NCI-H524 treated with DMSO at 0.1 percent for 48 hours (cell line): ENCODE results near the gene HOXD12.
A peak's percentile ranks its signal among the peaks of the same experiment; 100 is the strongest.

Experiments
- DNase-seq: peaks from one replicate; lab custom pipeline; 2025; lab: John Stamatoyannopoulos, UW

Gene HOXD12

DNA sequence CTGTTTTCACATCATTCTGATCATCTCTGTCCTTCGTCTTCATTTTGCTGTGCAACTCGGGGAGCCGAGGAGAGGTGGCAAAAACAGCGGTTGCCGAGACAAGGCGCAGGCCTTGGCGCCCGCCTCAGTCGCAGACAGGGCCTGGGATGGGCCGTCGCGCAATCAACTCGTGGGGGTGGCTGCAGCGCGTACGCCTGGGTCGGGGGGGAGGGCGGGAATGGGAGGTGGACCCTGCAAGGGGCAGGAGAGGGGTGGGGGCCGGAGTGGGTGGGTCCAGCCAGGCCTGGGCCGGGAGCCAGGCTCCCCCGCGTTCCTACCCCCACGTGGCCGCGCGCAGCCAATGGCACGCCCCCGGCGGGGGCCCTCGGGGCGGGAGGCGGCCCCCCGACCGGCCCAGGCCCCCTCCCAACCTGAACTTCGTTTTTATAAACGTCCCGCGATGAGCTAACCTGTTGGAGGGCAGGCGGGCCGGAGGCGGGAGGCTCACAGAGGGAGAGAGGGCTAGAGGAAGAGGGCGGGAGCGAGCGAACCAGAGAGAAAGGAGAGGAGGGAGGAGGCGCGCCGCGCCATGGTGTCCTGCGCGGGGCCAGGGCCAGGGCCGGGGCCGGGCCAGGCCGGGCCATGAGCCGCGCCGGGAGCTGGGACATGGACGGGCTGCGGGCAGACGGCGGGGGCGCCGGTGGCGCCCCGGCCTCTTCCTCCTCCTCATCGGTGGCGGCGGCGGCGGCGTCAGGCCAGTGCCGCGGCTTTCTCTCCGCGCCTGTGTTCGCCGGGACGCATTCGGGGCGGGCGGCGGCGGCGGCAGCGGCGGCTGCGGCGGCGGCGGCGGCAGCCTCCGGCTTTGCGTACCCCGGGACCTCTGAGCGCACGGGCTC, 7.1 kb upstream of the HOXD12 start, which contains the start of gene HOXD13:
Gene HOXD13 (plus strand): TSS at position 452 of the 875 bp plus-strand sequence. CDS start 170 bp downstream, at position 622.
- no peak for DNase-seq

GRCh38 chr2:176093145-176093897, 6.3 kb upstream of the HOXD12 start:
- no peak for DNase-seq

DNA sequence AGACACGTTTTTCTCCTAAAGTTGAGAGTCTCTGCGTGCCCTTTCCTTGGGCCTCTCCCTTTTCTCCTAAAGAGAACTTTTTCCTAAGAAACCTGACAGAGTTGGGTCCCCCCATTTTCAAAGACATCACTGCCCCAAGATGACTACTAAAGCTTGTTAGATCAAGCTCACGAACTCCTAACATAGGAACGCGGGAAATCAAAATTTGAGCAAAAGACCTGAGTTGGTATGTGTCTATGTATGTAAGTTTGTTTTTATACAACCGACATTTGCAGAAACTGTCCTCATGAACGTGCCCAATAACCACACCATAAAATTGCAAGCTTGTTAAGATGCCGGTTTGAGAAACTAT, 5.7 kb upstream of the HOXD12 start:
- no peak for DNase-seq

DNA sequence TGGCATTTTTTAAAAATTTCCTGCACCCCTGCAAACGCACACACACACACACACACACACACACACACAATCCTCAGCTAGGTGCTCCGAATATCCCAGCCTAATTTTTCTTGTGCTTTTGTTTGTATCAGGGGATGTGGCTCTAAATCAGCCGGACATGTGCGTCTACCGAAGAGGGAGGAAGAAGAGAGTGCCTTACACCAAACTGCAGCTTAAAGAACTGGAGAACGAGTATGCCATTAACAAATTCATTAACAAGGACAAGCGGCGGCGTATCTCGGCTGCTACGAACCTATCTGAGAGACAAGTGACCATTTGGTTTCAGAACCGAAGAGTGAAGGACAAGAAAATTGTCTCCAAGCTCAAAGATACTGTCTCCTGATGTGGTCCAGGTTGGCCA, 5.2 kb upstream of the HOXD12 start:
- no peak for DNase-seq

GRCh38 chr2:176095421-176095820, 4.2 kb upstream of the HOXD12 start:
- no peak for DNase-seq

GRCh38 chr2:176096243-176096985, 3.2 kb upstream of the HOXD12 start:
- no peak for DNase-seq

- DNase-seq, result peak; percentile 63
Observed at GRCh38 chr2:176096986-176097819, 2.4 kb upstream of the HOXD12 start.

- no peak for DNase-seq
Observed at GRCh38 chr2:176097820-176098365, 1.7 kb upstream of the HOXD12 start.

DNA sequence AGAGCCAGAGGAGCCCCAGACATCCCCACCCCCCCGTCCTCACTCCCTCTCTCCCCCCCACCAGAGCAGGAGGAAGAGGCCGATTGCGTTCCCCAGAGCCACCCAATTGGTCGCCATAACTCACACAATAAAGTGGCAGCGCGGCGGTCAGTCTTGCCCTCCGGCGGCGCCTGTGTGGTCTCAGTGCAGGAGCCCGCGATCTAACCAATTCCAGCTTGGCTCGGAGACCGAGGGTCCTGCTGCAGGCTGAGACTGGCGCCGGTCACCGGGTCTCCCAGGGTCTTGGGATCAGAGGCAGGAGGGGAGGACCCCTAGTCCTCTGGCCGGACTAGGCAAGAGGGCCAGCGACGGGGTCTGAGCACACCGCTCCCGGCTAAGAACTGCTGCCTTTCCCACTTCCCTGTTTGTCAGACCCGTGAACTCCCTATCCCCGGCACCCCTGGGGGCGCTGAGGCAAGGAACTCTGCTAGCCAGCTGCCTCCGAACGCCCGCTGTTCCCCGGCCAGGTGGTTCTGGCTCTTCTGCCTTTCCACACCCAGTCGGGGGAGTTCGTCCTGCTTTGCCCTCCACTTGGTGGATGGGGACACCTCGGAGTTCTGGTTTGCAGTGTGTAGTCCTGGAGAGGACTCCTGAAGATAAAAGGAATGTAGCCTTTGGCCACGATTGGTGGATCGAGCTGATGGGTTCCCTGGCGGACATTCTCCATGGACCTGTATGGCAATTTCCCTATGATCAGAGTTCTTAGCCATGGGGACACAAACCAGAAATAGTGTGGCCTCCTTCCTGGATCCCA, 1.0 kb upstream of the HOXD12 start:
- DNase-seq, result no peak

GRCh38 chr2:176099159-176099727, 352 bp upstream of the HOXD12 start:
- no peak for DNase-seq

- no peak for DNase-seq
Observed at GRCh38 chr2:176100547-176101140, 1.0 kb downstream of the HOXD12 start.

DNA sequence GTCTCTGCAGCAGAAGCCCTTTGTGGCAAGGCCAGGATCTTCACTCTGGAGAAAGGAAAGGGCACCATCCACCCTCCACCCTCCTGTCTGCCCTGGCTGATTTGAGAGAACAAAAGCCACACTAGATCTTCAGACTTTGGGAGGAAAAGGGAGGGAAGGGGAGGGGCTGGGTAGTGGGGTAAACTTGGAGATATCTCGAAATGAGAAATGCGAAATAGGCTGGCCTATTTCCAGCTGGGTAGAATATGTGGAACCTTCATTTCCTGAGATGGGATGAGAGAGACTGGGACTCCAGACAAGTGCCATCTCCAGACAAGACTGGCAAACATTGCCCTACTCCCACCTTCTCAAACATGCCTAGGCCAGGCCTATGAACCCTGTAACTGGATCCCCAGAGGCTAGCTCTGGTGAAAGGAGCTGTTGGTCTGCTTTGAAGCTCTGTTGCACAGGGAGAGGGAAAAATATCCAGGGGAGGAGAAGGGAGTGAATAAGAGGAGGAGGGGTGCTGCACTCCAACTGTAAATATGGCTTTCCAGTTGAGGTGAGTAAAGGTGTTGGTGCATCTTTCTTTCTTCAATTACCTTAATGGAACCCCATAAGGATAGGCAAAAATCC, 1.7 kb downstream of the HOXD12 start:
- no peak for DNase-seq

- DNase-seq, result no peak
Observed at GRCh38 chr2:176101842-176102241, 2.2 kb downstream of the HOXD12 start.

GRCh38 chr2:176102309-176102866, 2.8 kb downstream of the HOXD12 start:
- DNase-seq, result no peak

- DNase-seq, result no peak
Observed at GRCh38 chr2:176103194-176103593, 3.6 kb downstream of the HOXD12 start.

- no peak for DNase-seq
Observed at GRCh38 chr2:176103742-176104315, 4.2 kb downstream of the HOXD12 start.

DNA sequence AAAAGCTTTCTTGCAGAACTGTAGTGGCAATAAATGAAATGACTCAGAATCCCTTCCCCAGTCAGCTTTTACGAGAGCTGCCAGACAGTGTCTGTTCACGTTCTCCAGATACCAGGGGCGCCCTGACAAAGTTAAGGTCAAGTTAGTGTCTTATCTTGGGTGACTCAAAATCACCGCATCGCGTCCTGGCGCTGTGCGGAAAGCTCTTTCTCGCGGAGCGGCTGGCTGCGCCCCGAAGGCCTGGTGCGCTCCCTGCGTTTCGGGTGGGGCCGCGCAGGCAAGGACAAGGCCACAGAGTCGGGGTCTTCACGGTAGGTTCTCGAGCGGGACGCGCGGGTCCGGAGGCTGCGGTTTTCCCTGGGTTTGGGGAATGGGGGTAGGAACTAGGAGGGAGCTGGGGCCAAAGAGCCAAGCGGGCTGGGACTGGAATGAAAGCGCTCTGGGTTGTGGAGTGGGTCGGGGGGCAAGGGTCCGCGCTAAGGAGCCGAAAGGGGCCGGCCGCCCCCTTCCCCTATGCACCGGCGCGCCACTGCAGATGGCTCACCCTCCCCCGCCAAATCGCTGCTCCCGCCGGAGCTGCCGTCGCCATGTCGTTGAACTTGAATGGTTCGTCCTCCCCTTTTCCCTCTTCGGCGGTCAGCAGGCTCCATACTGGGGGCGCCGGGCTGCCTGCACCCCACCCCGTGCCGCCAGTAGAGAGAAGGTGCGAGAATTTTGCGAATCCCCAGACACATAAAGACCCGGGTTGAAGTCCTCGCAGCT, 4.9 kb downstream of the HOXD12 start:
- no peak for DNase-seq
